ENCODE results near the gene AGAP1.

AGAP1 gene

DNA sequence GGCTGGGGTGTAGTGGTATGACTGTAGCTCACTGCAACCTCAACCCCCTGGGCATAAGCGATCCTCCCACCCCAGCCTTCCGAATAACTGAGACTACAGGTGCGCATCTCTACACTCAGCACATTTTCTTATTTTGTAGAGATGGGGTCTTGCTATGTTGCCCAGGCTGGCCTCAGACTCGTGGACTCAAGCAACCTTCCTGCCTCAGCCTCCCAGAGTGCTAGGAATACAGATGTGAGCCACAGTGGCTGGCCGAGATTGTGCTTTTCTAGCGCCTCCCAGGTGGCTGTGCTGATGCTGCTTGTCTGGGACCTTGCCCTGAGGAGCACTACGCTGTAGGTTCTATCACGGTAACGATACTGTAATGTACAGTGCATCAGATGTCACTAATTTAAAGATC lies 155.6 kb downstream of the AGAP1 start:
- no peak for TF ChIP-seq CTCF (conservative IDR thresholded peaks at IDR 0.05)

DNA sequence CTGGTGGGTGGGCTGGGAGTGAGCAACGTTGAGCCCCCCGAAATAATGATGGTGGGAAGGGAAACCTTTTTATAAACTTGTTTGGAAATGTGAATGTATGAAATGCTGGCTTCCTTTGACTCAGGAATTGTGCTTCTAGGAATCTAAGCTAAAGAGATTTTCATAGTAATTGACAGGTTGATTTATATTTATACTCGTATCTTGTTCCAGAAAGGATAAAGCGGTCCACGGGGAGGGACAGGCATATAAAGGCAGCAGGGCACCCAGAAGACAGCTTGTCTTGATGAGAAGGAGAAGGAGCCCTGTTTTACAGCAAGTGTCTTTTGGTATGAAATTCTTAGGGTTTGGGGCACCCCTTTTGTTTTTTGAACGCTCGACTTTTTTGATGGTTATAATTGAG lies 157.8 kb downstream of the AGAP1 start:
- no peak for TF ChIP-seq CTCF (conservative IDR thresholded peaks at IDR 0.05)
- H3K27ac ChIP-seq = no peak overlapping the region

More for the DNA sequence above, 155.6 kb downstream of the AGAP1 start:
- no peak overlapping the region for H3K27ac ChIP-seq

GRCh38 chr2:235654103-235654813 lies 160.4 kb downstream of the AGAP1 start:
- H3K27ac ChIP-seq = no peak overlapping the region
- TF ChIP-seq CTCF (conservative IDR thresholded peaks at IDR 0.05) = no peak

DNA sequence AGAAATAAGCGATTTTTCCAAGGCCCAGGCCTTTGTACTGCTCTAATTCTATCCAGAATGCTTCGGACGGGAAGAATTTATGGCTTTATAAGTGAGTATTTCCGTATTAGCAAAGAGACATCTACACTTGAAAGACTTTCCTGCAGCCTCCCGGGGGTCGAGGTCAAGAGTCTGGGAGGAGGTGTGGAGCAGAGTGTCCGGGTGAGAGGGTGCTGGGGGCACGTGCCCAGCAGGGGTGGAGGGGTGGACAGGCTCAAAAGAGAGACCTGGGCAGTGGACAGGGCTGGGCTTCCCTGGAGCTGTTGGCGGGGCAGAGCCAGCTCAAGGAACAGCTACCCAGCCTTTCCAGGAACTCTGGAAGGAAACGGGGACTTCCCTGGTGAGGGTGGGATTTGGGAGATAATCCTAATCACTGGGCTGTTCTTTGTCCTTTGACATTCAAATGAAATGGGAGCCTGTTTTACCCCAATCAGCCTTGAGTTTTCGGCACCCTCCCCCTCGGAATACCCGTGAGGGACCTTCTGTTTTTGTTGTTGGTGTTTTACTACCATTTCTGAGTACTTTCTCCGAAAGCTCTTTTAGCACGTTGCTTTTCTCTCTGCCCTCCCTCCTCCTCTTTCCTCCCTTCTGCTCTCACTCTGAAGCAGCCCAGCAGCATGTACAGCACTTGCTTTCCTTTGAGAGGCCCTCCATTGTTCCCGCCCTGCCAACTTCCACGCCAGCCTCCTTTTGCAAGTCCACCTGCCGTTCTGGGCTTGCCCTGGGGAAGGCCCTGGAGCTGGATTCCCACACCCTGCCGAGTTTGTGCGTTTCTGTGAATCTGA lies 164.7 kb downstream of the AGAP1 start:
- no peak overlapping the region for H3K27ac ChIP-seq
- TF ChIP-seq CTCF (conservative IDR thresholded peaks at IDR 0.05) = no peak

DNA sequence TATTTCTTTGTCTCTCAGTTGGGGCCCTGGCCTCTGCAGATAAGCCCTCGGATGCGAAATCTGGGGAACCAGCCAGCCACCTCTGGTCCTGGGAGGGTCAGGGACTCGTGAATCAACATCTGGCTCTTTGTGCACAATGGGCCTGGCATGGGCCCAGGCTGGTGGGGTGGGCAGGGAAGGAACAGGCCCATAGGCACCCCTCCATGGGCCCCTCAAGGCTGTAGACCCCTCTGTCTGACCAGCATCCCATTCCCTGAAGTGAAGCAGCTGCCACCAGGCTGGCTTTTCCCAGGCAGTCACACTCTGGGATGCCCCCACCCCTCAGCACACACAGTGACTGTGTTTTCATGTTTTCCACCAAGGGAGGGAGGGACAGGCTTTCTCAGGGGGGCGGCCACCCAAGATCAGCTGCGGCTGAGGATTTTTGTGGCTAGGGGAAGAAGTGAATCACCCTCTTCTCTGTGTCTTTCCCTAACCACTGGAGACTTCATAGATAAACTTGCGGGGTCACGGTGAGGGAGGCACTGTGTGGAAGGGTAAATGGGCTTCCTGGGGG lies 166.0 kb downstream of the AGAP1 start:
- no peak overlapping the region for H3K27ac ChIP-seq
- TF ChIP-seq CTCF (conservative IDR thresholded peaks at IDR 0.05) = no peak

DNA sequence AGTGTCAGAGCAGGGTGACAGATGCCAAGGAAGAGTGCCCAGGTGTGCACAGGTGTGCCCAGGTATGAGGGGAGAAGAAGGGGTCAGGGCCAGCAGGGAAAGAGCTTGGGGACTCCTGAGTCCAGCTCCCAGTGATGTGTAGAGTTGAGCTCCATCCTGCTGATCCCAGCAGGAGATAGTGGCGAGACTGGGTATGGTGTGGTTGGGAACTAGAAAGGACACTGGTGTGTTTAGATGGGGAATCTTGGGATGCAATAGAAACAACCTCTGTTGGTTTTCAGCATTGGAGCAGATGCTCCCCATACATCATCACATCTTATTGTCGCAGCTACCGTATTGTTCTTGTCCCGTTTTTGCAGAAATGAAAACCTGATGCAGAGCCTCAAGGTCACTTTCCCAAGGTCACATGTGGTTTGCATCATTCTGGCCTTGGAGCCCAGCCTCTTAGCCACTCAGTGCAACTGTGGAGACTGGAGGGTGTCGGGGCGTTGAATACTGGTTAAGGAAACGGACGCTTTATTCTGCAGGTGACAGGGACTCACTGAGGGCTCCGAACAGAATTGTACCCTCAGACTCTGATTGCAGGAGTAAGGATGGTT lies 166.7 kb downstream of the AGAP1 start:
- TF ChIP-seq CTCF (conservative IDR thresholded peaks at IDR 0.05) = no peak
- no peak overlapping the region for H3K27ac ChIP-seq

Data from VCaP (cell line).